ENCODE measurements around the gene PKD2. TPM values are rescaled to one million over a fixed set of nuclear protein-coding genes. Genes with fewer than 3 reads are reported as not detected.

Gene PKD2
- total RNA-seq, 1 experiment from 2014 or later, result 38.4 TPM

DNA sequence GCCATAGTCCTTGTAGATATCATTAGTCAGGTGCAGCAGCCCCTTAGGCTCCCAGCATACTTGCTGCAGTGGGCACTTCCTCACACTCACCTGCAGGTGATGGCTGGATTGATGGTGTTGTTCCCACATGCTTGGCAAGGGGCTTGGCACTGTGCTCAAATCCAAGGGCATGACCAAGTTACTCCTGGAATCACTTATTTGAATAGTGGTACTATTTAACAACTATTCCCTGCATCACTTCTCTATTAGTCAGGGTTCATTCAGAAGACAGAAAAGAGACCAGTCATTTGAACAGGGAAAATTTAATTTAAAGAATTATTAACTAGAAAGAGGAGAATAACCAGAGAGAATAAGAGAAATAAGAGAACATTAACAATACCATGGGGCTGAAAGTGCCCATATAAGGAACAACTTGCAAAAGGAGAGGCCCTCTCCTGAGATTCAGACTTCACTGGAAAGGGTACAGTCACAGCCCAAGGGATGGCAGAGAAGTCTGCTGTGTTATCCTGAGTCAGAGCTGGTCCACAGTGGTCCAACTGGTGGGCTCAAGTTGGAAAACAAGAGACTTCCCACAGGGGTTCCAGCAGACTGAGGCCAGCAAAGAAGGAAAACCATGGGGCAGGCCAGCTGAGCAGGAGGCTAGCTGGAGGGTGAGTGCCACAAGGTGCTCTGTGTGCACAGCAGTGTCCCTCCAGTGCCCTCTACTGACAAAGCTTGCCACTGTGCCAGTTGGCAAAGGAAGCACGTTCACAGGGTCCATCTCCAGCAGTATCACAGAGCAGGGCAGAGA, 22.1 kb upstream of the PKD2 start:
- H2AFZ ChIP-seq (ENCODE audit: low read length), result no peak overlapping the region
- H3K27me3 Mint-ChIP-seq (ENCODE audit: low read depth), result no peaks in the 10 kb centered on the region

More for the DNA sequence above, 22.1 kb upstream of the PKD2 start:
- Mint-ChIP-seq H3K27ac (no peak overlapping the region), H3K9me3 (no peaks in the 10 kb centered on the region), H3K4me3 (no peak overlapping the region), H3K4me1 (peaks cover 5% of the 10 kb centered on the region in 2 experiments), H3K36me3 (ENCODE audit: insufficient read depth in 1 of 3, low read depth in 3 of 3) (peaks cover 0 to 8% (median 2%) of the 10 kb centered on the region in 3 experiments; a peak in 4 of 7 replicates)
- WGBS (ENCODE audit: extremely low coverage, insufficient read length, low lambda C conversion rate), result no CpG with 5 or more reads among the region's 1 CpG
- Histone ChIP-seq H2BK12ac (ENCODE audit: insufficient read length, low read depth, low read length) (no peak overlapping the region), H4K8ac (replicated peaks; ENCODE audit: insufficient read length, low read depth, low read length) (no peak overlapping the region), H2BK20ac (ENCODE audit: low read depth, low read length, poor library complexity, severe bottlenecking) (no peak overlapping the region), H2BK15ac (ENCODE audit: low read depth, low read length) (no peak overlapping the region), H2BK120ac (ENCODE audit: low read depth, low read length, poor library complexity, severe bottlenecking) (no peak overlapping the region), H2BK5ac (ENCODE audit: insufficient read length, low read length) (no peak overlapping the region), H3K14ac (ENCODE audit: insufficient read depth, low read length) (no peak overlapping the region), H4K20me1 (ENCODE audit: control insufficient read depth, insufficient read depth, insufficient read length) (no peaks in the 10 kb centered on the region), H3K9me3 (ENCODE audit: control insufficient read depth, low read depth, low read length) (no peaks in the 10 kb centered on the region), H3K4ac (ENCODE audit: low read depth, low read length) (no peak overlapping the region), H3K23me2 (ENCODE audit: insufficient read length, low read depth, low read length, poor library complexity, severe bottlenecking) (no peaks in the 10 kb centered on the region), H2AK5ac (ENCODE audit: insufficient read length, low read length) (no peak overlapping the region), H3K56ac (ENCODE audit: insufficient read length, low read depth, low read length) (no peak overlapping the region), H3T11ph (ENCODE audit: low read length) (no peak overlapping the region), H3K79me2 (ENCODE audit: insufficient read depth, low read length) (no peaks in the 10 kb centered on the region), H3K9ac (ENCODE audit: extremely low read depth, insufficient read length, low read length) (no peak overlapping the region), H3K23ac (ENCODE audit: insufficient read length, low read depth, low read length) (no peak overlapping the region), H3K18ac (ENCODE audit: insufficient read length, low read depth, low read length) (no peak overlapping the region), H3K27me3 (ENCODE audit: insufficient read depth, low read length) (no peaks in the 10 kb centered on the region), H3K79me1 (ENCODE audit: insufficient read depth, low read depth, low read length, poor library complexity, severe bottlenecking) (no peaks in the 10 kb centered on the region), H3K4me1 (ENCODE audit: insufficient read depth, low read length) (no peaks in the 10 kb centered on the region; the same call in 1 of the 2 replicates), H3K4me2 (ENCODE audit: insufficient read depth, insufficient read length, low read length) (no peak overlapping the region), H3K27ac (ENCODE audit: insufficient read length, low read depth, low read length) (no peak overlapping the region), H4K5ac (ENCODE audit: insufficient read length, low read depth, low read length) (no peak overlapping the region), H4K91ac (ENCODE audit: insufficient read length, low read depth, low read length) (no peak overlapping the region)
- TF ChIP-seq, protein P1, sequence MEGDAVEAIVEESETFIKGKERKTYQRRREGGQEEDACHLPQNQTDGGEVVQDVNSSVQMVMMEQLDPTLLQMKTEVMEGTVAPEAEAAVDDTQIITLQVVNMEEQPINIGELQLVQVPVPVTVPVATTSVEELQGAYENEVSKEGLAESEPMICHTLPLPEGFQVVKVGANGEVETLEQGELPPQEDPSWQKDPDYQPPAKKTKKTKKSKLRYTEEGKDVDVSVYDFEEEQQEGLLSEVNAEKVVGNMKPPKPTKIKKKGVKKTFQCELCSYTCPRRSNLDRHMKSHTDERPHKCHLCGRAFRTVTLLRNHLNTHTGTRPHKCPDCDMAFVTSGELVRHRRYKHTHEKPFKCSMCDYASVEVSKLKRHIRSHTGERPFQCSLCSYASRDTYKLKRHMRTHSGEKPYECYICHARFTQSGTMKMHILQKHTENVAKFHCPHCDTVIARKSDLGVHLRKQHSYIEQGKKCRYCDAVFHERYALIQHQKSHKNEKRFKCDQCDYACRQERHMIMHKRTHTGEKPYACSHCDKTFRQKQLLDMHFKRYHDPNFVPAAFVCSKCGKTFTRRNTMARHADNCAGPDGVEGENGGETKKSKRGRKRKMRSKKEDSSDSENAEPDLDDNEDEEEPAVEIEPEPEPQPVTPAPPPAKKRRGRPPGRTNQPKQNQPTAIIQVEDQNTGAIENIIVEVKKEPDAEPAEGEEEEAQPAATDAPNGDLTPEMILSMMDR (conservative IDR thresholded peaks at IDR 0.05), result peak; percentile 74
- peak; percentile 81 for DNase-seq
